ENCODE data around the gene PAQR4. TPM values are rescaled to one million over a fixed set of nuclear protein-coding genes. Genes with fewer than 3 reads are reported as not detected.
A peak's percentile ranks its signal among the peaks of the same experiment; 100 is the strongest.

The PAQR4 gene
- total and polyA plus RNA-seq, 2 of the 13 experiments (the other 11 are each of a cell fraction or from before 2014, with no cell fraction given), result 15.9 to 24.8 TPM

- TF ChIP-seq AHDC1 (CRISPR knock-in tag; IDR thresholded peaks at IDR 0.05; ENCODE audit: borderline replicate concordance) (0 out of 2 replicates have a peak, but pooled peaks have one; percentile 33), SMAD1 (CRISPR knock-in tag; IDR thresholded peaks at IDR 0.05; ENCODE audit: borderline replicate concordance, low read depth) (no peak), NFRKB (IDR thresholded peaks at IDR 0.05) (no peak), KMT2B (CRISPR knock-in tag; IDR thresholded peaks at IDR 0.05) (no peak), ZNF431 (CRISPR knock-in tag; IDR thresholded peaks at IDR 0.05; ENCODE audit: borderline replicate concordance, low read depth) (no peak), ZNF562 (CRISPR knock-in tag; IDR thresholded peaks at IDR 0.05; ENCODE audit: borderline replicate concordance) (no peak), EP300 (IDR thresholded peaks at IDR 0.05; ENCODE audit: low read depth in 2 of 2, low read length in 2 of 2) (no peak), EP300 (CRISPR knock-in tag; IDR thresholded peaks at IDR 0.05; ENCODE audit: borderline replicate concordance) (no peak), DDIT3 (CRISPR knock-in tag; IDR thresholded peaks at IDR 0.05) (no peak), ZHX2 (IDR thresholded peaks at IDR 0.05; ENCODE audit: low read depth) (no peak), ZHX2 (CRISPR knock-in tag; IDR thresholded peaks at IDR 0.05; ENCODE audit: borderline replicate concordance) (no peak), ZNF782 (CRISPR knock-in tag; IDR thresholded peaks at IDR 0.05; ENCODE audit: borderline replicate concordance) (no peak), ZNF337 (CRISPR knock-in tag; IDR thresholded peaks at IDR 0.05; ENCODE audit: borderline replicate concordance, low read depth) (no peak), SETDB1 (CRISPR knock-in tag; IDR thresholded peaks at IDR 0.05; ENCODE audit: borderline replicate concordance) (no peak), RFX5 (IDR thresholded peaks at IDR 0.05; ENCODE audit: low read depth, low read length) (no peak), ZNF326 (CRISPR knock-in tag; IDR thresholded peaks at IDR 0.05; ENCODE audit: borderline replicate concordance) (no peak)
Observed at GRCh38 chr16:3019594-3020246, 50.6 kb downstream of the PAQR4 start (continued).
